ENCODE results near the gene FHL1.

FHL1 gene

GRCh38 chrX:136255541-136255940 lies 108.2 kb downstream of the FHL1 start:
- Histone ChIP-seq H3K36me3 (ENCODE audit: low read depth) (no peaks in the 10 kb centered on the region), H3K9me3 (ENCODE audit: severe bottlenecking) (no peaks in the 10 kb centered on the region), H3K27me3 (ENCODE audit: insufficient read depth, poor library complexity, severe bottlenecking) (no peaks in the 10 kb centered on the region), H3K4me1 (ENCODE audit: insufficient read depth, poor library complexity, severe bottlenecking) (peaks cover 8% of the 10 kb centered on the region), H3K27ac (ENCODE audit: poor library complexity, severe bottlenecking) (no peak overlapping the region), H3K4me3 (ENCODE audit: severe bottlenecking) (no peak overlapping the region)
- DNase-seq (ENCODE audit: low spot score) (no peak), ATAC-seq (ENCODE audit: low read depth) (no peak)
- no peak for TF ChIP-seq CTCF (IDR thresholded peaks at IDR 0.05; ENCODE audit: poor library complexity, severe bottlenecking)

- no peak for TF ChIP-seq CTCF (IDR thresholded peaks at IDR 0.05; ENCODE audit: poor library complexity, severe bottlenecking)
- DNase-seq (ENCODE audit: low spot score) (no peak), ATAC-seq (ENCODE audit: low read depth) (no peak)
- Histone ChIP-seq H3K27me3 (ENCODE audit: insufficient read depth, poor library complexity, severe bottlenecking) (no peaks in the 10 kb centered on the region), H3K4me1 (ENCODE audit: insufficient read depth, poor library complexity, severe bottlenecking) (peaks cover 9% of the 10 kb centered on the region), H3K9me3 (ENCODE audit: severe bottlenecking) (no peaks in the 10 kb centered on the region), H3K36me3 (ENCODE audit: low read depth) (no peaks in the 10 kb centered on the region), H3K4me3 (ENCODE audit: severe bottlenecking) (no peak overlapping the region), H3K27ac (ENCODE audit: poor library complexity, severe bottlenecking) (no peak overlapping the region)
Observed at GRCh38 chrX:136256026-136256425, 108.7 kb downstream of the FHL1 start.

- Histone ChIP-seq H3K27ac (ENCODE audit: poor library complexity, severe bottlenecking) (peak overlapping the region; percentile 58), H3K4me3 (ENCODE audit: severe bottlenecking) (no peak overlapping the region), H3K4me1 (ENCODE audit: insufficient read depth, poor library complexity, severe bottlenecking) (peaks cover 7% of the 10 kb centered on the region), H3K27me3 (ENCODE audit: insufficient read depth, poor library complexity, severe bottlenecking) (no peaks in the 10 kb centered on the region), H3K9me3 (ENCODE audit: severe bottlenecking) (no peaks in the 10 kb centered on the region), H3K36me3 (ENCODE audit: low read depth) (no peaks in the 10 kb centered on the region)
- ATAC-seq (ENCODE audit: low read depth) (no peak), DNase-seq (ENCODE audit: low spot score) (no peak)
- TF ChIP-seq CTCF (IDR thresholded peaks at IDR 0.05; ENCODE audit: poor library complexity, severe bottlenecking), result no peak
Observed at GRCh38 chrX:136258951-136259350, 111.6 kb downstream of the FHL1 start.

GRCh38 chrX:136259543-136259942 lies 112.2 kb downstream of the FHL1 start:
- ATAC-seq (ENCODE audit: low read depth), result peak; percentile 65; the same call in 2 of the 3 replicates
- Histone ChIP-seq H3K27me3 (ENCODE audit: insufficient read depth, poor library complexity, severe bottlenecking) (no peaks in the 10 kb centered on the region), H3K9me3 (ENCODE audit: severe bottlenecking) (no peaks in the 10 kb centered on the region), H3K36me3 (ENCODE audit: low read depth) (no peaks in the 10 kb centered on the region), H3K27ac (ENCODE audit: poor library complexity, severe bottlenecking) (peak overlapping the region; percentile 58), H3K4me1 (ENCODE audit: insufficient read depth, poor library complexity, severe bottlenecking) (peaks cover 7% of the 10 kb centered on the region), H3K4me3 (ENCODE audit: severe bottlenecking) (no peak overlapping the region)
- no peak for TF ChIP-seq CTCF (IDR thresholded peaks at IDR 0.05; ENCODE audit: poor library complexity, severe bottlenecking)
- no peak for DNase-seq (ENCODE audit: low spot score)

GRCh38 chrX:136260776-136261175 lies 113.4 kb downstream of the FHL1 start:
- Histone ChIP-seq H3K9me3 (ENCODE audit: severe bottlenecking) (no peaks in the 10 kb centered on the region), H3K4me1 (ENCODE audit: insufficient read depth, poor library complexity, severe bottlenecking) (peaks cover 7% of the 10 kb centered on the region), H3K36me3 (ENCODE audit: low read depth) (no peaks in the 10 kb centered on the region), H3K4me3 (ENCODE audit: severe bottlenecking) (no peak overlapping the region), H3K27me3 (ENCODE audit: insufficient read depth, poor library complexity, severe bottlenecking) (no peaks in the 10 kb centered on the region), H3K27ac (ENCODE audit: poor library complexity, severe bottlenecking) (peak overlapping the region; percentile 58)
- DNase-seq (ENCODE audit: low spot score), result no peak
- peak; percentile 74 for ATAC-seq (ENCODE audit: low read depth)
- TF ChIP-seq CTCF (IDR thresholded peaks at IDR 0.05; ENCODE audit: poor library complexity, severe bottlenecking), result no peak

Measured in RWPE2 (cell line).